ENCODE results near the gene KRTAP10-12.
"Not testable (repeated sequence)": the region's sequence is repeated elsewhere in the genome, so short reads cannot be mapped to it uniquely, and the experiment has no call there.

The KRTAP10-12 gene

DNA sequence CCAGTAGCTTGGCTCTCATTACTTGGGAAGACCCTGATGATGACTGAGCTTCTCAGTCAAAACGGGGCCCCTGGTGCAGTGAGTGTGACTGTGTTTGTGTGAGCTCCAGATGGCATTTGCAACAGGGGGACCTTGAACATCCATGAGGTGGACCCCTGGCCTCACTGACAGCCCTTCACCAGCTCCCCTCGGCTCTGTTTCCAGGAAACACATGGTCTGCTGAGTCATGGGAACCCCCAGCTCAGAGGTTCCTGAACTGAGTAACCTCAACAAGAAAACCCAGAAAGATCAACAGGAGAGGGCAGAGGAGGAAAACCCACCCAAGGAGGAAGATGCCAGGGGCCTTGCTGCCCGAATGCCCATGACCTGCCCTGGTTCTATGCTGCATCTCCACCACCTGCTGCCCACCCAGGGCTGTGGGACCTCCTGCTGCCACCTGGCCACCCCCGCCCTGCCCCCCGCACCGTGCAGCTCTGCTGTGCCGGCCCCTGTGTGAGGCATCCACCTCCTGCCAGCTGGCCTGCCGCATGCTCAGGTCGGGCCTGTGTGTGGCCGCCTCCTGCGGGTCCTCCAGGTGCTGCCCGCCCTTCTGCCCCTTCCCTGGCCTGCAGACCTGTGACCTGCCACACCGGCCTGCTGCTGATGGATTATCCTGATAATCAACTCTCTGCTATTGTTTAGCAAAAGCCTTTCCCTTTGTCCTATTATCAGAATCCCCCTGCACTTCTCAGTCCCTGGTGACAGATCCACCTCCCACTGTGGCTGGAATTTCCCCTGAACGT, 10.8 kb upstream of the KRTAP10-12 start:
- TF ChIP-seq, protein P1, sequence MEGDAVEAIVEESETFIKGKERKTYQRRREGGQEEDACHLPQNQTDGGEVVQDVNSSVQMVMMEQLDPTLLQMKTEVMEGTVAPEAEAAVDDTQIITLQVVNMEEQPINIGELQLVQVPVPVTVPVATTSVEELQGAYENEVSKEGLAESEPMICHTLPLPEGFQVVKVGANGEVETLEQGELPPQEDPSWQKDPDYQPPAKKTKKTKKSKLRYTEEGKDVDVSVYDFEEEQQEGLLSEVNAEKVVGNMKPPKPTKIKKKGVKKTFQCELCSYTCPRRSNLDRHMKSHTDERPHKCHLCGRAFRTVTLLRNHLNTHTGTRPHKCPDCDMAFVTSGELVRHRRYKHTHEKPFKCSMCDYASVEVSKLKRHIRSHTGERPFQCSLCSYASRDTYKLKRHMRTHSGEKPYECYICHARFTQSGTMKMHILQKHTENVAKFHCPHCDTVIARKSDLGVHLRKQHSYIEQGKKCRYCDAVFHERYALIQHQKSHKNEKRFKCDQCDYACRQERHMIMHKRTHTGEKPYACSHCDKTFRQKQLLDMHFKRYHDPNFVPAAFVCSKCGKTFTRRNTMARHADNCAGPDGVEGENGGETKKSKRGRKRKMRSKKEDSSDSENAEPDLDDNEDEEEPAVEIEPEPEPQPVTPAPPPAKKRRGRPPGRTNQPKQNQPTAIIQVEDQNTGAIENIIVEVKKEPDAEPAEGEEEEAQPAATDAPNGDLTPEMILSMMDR (IDR thresholded peaks at IDR 0.05; ENCODE audit: low read depth, low read length, missing control alignments) = no peak
- no peak overlapping the region for H3K4me3 ChIP-seq (ENCODE audit: low read depth, low read length)
- no peak for DNase-seq (ENCODE audit: low read depth)

GRCh38 chr21:44686843-44687561, 10.0 kb upstream of the KRTAP10-12 start:
- TF ChIP-seq, protein P1 (IDR thresholded peaks at IDR 0.05; ENCODE audit: low read depth, low read length, missing control alignments) = no peak
- no peak overlapping the region for H3K4me3 ChIP-seq (ENCODE audit: low read depth, low read length)
- no peak for DNase-seq (ENCODE audit: low read depth)

DNA sequence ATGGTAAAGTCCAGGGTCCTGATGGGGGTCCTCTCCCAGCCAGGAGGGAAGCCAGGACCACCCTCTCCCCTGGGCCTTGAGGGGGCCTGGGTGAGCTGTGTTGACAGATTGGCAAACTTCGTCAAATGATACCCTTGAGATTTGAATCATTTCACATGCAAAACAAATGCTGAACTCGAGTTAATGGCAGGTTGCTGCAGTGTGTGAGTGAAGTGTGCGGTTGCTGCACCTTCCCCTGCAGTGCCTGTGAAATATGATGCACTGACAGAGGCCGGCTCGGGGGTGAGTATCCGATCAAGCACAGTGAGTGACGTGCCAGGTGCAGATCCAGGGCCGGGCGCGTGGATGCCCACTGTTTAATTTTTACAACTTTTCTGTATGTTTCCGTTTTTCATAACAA, 9.3 kb upstream of the KRTAP10-12 start:
- no peak for DNase-seq (ENCODE audit: low read depth)
- H3K4me3 ChIP-seq (ENCODE audit: low read depth, low read length) = no peak overlapping the region
- TF ChIP-seq, protein P1 (IDR thresholded peaks at IDR 0.05; ENCODE audit: low read depth, low read length, missing control alignments) = no peak

DNA sequence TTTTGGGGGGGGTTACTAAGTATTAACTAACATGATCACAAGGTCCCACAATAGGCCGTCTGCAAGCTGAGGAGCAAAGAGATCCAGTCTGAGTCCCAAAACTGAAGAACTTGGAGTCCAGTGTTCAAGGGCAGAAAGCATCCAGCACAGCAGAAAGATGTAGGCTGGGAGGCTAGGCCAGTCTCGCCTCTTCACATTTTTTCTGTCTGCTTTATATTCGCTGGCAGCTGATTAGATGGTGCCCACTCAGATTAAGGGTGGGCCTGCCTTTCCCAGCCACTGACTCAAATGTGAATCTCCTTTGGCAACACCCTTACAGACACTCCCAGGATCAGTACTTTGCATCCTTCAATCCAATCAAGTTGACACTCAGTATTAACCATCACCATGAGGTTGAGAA, 7.2 kb upstream of the KRTAP10-12 start:
- DNase-seq (ENCODE audit: low read depth); H3K4me3 ChIP-seq (ENCODE audit: low read depth, low read length): not testable (repeated sequence)

DNA sequence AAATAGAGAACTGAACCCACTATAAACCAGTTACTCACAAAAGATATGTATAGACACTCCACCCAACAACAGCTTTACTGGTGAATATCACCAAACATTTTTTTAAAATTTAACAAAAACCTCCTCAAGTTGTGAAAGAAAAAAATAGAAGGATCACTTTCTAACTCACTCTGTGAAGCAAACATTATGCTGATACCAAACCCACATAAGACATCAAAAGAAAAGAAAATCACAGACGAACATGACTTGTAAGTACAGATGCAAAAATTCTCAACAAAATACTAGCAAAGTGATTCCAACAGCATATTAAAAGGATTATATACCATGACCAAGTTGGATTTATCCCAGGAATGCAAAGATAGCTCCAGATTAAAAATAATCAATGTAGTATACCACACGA, 5.3 kb upstream of the KRTAP10-12 start:
- no peak for DNase-seq (ENCODE audit: low read depth)
- H3K4me3 ChIP-seq (ENCODE audit: low read depth, low read length) = no peak overlapping the region
- TF ChIP-seq, protein P1 (IDR thresholded peaks at IDR 0.05; ENCODE audit: low read depth, low read length, missing control alignments) = no peak

- no peak for DNase-seq (ENCODE audit: low read depth)
- TF ChIP-seq, protein P1 (IDR thresholded peaks at IDR 0.05; ENCODE audit: low read depth, low read length, missing control alignments) = no peak
- H3K4me3 ChIP-seq (ENCODE audit: low read depth, low read length) = no peak overlapping the region
These were observed 4.0 kb upstream of the KRTAP10-12 start for GRCh38 chr21:44692798-44693512.

GRCh38 chr21:44694776-44695175, 2.2 kb upstream of the KRTAP10-12 start:
- no peak overlapping the region for H3K4me3 ChIP-seq (ENCODE audit: low read depth, low read length)
- DNase-seq (ENCODE audit: low read depth) = no peak
- TF ChIP-seq, protein P1 (IDR thresholded peaks at IDR 0.05; ENCODE audit: low read depth, low read length, missing control alignments) = no peak

All from GM12864 (cell line).